ENCODE measurements around the gene CHID1.

Gene CHID1

DNA sequence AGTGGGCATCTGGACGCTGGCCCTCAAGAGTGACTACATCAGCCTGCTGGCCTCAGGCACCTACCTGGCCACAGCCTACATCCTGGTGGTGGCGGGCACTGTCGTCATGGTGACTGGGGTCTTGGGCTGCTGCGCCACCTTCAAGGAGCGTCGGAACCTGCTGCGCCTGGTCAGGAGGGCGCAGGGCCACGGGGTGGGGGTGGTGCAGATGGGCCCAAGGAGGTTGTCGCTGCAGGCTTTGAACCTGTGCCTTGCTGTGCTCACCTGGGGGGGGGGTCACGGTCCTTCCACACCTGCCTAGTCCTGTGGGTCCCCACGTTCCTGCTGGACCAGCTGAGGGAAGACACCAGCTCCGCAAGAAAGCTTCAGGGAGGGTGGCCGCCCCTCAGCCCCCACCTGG lies 74.3 kb downstream of the CHID1 start:
- DNase-seq (ENCODE audit: low read depth): no peak

DNA sequence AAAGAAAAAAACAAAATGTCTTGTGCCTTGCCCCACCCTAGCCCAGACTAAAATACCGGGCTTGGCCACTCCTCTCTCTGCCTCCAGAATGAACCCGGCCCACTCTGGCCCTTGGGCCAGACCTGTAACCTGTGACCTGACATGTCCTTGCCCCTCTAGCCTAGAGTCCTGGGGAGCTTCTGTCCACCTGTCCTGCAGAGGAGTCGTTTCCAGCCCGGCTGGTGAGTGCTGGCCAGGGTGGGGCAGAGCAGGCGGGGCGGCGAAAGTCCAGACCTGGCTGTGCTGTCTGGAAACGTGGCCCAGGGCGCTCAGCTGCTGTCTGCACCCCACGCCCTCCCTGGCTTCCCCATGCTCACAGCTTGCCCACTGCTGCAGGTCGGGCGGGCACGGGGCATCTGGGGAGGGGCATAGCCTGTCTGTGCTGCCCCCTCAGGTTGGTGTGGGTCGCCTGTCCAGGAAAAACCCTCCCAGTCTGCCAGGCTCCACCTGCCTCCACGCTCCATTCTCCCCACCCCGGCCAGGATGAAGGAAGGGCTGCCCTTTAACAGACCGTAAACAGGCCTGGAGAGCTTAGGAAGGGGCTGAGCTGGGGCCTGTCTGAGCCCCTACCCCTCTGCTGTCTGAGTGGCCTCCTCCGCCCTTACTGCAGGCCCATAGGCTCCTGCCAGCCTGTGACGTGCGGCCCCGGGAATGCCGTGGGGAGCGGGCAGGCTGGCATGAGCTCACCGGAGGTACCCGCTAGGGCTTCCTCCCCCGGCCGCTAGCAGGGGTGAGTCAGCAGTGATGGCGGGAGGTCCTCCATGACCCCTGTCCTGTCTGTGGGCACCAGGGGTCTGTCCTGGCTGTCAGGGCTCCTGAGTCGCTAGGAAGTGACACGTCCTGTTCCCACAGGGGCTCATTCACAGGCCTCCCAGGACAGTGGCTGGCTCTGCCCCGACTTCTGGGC lies 76.0 kb downstream of the CHID1 start:
- peak; percentile 45 for DNase-seq (ENCODE audit: low read depth)

DNA sequence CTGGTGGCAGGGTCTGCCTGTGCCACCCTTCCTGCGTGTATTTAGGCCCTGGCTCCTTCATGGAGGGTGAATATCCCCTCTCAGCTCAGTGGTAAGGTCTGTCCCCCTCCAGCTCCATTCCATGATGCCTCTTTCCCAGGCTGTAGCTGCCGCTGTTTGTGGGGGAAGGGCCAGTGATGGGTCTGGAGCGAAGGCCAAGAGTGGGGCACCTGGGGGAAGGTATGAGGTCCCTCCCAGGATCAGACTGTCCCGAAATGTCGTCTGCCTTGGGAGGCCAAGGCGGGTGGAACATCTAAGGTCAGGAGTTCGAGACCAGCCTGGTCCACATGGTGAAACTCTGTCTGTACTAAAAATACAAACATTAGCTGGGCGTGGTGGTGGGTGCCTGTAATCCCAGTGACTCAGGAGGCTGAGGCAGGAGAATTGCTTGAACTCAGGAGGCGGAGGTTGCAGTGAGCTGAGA lies 76.7 kb downstream of the CHID1 start:
- DNase-seq (ENCODE audit: low read depth): no peak

DNA sequence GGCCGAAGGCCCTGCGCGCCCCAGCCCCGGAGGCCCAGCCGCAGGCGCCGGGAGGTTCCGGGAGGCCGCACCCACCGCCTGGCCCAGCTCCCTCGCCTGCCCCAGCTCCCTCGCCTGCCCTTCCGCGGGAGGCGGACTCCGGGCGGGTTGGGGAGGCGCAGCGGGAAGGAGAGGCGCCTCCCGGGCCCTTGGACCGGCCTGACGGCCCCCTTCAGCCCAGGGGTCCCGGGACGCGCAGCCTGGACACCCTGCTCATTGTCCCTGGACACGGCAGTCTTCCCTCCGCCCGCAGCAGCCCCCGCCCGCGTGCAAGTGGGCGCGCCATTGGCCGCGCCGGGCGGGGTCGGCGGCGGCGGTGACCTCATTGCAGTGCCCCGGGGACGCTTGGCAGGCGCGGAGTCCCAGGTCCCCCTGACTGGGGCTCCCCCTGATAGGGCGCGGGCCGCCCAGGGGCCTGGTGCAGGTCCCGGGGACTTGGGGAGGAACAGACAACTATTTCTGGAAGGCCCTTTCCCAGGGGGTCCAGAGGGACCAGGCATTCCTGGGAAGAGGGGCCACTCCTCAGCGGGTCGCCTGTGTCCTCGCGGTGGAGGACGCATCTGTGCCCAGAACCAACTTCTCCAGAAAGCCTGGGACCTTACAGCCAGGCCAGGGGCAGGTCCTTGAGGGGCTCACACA lies 77.4 kb downstream of the CHID1 start:
- DNase-seq (ENCODE audit: low read depth): no peak

DNA sequence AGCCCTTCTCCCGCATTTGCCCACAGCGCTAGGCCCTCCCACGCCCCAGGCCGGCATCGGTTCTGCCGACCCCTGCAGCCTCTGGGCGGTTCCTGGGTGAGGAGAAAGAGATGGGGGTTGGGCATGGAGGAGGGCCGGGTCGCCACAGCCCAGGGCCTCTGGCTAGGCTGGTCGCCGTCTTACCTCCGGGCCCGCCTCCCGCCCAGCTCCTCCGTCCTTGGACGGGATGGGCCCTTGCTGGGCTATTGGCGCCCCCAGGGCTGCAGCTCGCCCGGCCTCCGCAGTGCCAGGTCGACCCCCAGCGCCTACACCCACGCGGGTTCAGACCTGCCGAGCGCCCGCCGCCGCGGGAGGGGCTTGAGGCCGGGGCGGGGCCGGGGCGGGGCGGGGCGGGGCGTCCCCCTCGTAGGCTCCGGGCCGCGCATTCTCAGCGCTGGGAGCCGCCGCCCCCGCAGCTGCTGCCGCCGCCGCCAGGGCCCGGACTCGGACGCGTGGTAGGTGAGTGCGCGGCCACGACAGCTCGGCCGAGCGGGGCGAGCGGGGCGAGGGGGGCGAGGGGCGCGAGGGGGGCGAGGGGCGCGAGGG lies 78.0 kb downstream of the CHID1 start, which contains the start of gene CD151:
Gene CD151, plus strand, starts transcription at position 424 of the 585 bp plus-strand sequence. CDS start 3,118 bp downstream, outside the sequence.
- DNase-seq (ENCODE audit: low read depth): no peak

DNA sequence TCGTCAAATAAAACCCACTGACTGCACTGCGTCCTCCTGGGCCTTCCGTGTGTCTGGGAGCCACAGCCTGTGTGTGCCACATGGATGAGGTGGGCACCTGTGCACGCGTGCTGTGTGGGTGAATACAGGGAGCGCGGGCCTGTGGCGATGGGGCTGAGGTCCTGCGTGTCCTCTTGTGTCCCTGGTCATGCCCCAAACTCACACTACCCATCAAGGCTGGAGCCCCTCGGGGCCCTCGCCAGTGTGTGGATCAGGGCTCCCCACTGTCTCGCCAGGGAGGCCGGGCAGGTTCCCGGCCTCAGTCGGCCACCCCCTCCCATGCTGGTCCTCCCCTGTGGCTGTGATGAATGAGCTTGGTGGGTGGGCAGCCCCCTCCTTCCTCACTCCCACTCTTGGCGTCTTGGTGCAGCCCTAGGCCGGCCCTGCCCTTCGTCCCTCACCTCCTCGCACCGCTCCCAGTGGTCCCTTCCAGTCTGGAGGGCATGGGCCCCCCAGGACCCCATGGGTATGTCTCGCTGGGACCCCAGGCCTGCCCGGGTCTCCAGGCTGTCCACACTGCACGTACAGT lies 78.6 kb downstream of the CHID1 start:
- no peak for DNase-seq (ENCODE audit: low read depth)

DNA sequence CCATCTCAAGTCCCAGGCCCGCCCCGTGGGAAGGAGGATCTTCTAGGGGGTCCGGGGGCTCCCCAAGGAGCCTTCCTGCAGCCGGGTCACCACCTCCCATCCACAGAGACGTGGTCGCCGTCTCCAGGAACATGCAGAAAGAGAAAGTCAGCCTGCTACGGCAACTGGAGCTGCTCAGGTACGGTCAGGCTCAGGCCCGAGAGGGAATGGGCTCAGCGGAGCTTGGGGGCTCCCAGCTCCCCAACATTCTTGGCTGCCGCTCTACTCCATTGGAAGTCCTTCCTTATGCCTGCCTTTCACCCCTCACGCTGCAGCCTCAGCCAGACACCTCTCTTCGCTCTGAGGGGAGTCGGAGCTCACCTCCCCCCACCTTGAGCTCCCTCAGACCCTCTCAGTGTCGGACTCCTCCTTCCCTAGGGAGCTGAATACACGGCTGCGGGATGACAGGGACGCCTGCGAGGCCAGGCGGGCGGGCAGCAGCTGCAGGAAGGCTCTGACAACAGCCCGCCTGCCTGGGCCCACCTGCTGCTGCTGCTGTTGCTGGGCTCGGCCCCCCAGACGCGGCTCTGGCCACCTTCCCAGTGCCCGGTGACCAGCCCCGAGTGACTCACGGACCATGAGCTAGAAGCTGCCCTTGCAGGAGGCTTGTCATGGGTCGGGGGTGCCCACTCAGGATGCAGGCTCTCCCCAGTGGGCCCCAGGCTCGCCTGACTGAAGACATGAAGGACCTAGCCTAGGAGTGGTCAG lies 79.3 kb downstream of the CHID1 start:
- no peak for DNase-seq (ENCODE audit: low read depth)

DNA sequence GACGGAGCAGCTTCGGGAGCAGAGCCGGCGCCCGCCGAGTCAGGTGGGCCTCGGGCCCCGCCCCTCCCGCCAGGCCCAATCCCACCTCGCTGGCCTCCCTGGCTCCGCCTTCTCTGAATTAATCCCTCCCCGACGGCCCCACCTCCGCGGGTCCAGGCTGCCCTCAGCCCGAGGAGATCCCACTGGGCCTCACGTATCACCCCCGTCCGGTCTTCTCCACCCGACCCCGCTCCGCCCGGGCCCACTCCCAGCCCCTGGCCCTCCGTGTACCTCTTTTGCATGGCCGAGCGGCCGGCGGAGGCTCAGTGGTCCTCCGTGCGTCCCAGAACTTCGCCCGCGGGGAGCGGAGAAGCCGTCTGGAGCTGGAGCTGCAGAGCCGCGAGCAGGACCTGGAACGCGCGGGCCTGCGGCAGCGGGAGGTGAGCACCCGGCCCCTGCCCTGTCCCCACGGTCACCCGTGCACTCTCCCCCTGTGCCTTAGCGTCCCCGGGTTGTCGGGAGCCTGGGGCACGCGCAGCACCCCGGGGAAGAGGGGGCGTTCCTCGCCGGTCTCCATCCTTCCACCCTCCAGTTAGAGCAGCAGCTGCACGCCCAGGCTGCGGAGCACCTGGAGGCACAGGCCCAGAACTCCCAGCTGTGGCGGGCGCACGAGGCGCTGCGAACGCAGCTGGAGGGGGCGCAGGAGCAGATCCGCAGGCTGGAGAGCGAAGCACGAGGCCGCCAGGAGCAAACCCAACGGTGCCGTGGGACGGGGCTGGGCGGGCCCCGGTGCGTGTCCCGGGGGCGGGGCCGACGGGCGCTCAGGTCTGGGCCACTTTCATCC lies 80.1 kb downstream of the CHID1 start:
- DNase-seq (ENCODE audit: low read depth): no peak

DNA sequence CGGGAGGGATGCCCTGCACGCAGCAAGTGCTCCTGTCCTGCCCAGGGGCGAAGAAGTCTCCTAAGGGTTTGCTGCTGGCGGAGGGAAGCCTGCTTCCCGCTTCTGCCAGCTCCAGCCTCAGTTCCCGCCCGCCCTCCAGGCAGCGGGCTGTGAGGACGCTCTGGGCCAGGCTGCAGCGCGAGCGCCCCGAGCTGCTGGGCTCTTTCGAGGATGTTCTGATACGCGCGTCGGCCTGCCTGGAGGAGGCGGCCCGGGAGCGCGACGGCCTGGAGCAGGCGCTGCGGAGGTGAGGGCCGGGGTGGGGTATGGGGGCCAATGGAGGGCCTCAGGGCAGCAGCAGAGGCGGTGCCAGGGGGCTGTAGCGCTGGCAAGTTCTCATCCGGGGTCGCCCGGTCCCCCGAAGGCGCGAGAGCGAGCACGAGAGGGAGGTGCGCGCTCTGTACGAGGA lies 80.7 kb downstream of the CHID1 start:
- no peak for DNase-seq (ENCODE audit: low read depth)

DNA sequence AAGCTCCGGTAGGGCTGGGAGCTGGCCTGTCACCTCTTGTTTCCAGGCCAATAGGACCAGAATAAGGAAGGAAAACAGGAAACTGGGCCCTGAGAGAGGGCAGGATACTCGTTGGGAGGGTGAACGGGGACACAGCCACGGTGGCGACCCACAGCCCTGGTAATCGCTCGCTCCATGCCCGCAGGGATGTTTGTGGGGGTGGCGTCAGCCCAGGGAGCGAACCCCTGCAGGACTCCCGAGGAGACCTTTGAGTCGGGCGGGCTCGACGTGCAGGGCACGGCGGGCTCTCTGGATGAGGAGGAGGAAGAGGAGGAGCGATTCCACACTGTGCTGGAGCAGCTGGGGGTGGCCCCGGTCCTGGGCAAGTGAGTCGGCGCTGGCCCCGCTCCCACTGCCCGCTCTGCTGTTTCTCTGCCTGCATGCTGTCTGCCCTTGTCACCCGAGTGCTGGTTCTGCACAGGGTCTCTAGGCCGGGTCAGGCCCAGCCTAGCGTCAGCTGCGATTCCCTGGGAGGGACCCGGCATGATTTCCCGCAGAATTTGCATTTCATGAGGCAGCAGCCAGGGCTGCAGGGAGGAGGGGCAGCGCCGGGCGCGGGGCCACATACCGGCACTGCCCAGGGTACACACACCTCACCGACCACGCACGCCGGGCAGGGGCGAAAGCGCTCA lies 81.3 kb downstream of the CHID1 start:
- DNase-seq (ENCODE audit: low read depth): no peak

DNA sequence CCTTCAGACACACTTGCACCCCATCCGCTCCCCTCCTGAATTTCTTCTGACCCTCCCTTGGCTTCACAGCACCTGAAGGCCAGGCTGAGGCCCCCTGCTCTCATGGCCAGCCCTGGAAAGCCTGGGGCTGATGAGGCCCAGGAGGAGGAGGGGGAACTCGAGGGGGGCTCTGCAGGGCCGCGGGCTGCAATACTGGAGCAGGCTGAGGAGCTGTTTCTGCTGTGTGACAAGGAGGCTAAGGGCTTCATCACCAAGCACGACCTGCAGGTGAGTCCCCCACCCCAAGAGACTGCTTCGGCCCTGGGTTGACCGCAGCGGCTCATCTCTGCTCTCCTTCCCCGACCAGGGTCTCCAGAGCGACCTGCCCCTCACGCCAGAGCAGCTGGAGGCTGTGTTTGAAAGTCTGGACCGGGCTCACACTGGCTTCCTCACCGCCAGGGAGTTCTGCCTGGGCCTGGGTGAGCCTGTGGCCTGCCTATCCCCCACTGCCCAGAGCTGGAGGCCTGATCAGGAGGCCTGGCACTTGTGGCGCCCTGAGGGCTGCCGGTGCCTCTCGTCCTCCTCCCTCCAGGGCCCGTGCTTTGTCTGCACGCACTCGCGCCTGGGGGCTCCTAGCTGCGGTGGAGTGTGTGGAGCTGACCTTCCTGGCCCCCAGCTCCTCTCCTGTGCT lies 82.0 kb downstream of the CHID1 start:
- no peak for DNase-seq (ENCODE audit: low read depth)

DNA sequence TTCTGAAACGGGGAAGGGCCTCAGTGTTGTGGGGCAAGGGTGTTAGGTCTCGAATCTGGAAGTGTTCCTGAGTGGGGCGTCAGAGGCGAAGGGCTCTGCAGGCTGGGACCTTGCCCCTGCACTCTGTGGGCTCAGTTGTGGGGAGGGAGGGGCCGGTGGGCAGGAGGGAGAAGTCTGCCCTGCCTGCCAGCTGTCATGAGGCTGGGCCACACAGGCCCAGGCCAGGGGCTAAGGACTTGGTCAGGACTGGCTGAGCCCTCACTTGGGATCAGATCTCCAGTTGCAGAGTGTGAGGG lies 82.8 kb downstream of the CHID1 start, which contains the start of gene CRACR2B:
Gene CRACR2B, plus strand, starts transcription at position 23 of the 296 bp plus-strand sequence. CDS start 689 bp downstream, outside the sequence.
- no peak for DNase-seq (ENCODE audit: low read depth)

DNA sequence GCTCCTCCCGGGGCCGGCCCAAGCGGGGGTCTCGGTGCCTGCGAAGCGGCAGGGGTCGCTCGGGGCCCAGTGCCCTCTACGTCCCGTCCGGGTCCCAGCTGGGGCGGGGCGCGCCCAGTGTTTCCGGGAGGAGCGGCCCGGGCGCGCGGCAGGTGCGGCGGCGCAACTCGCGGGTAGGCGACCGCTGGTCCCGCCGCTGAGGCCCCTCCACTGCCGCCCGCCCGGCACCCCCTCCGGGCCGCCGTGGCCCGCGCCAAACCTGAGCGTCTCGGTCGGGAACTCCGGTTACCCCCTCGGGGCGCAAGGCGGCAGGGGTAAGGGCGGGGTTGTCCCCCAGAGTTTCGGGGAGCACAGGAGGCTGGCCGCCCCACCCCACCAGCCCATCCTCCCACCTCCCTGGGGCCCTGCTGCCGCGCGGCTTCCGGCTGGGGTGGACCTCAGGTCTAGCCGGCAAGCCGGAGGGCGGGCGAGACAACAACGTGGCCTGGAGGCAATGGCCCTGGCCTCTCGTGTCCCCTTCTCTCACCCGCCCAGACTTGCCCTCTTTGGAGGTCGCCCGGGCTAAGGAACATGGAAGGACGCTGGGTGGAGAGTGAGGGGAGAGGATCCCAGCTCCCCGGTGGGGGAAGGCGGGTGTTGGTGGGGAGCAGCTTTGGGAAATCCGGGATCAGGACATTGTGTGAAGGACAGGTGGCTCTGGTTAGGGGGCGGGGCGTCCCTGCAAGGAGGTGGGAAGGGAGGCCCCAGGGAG lies 83.3 kb downstream of the CHID1 start:
- no peak for DNase-seq (ENCODE audit: low read depth)

DNA sequence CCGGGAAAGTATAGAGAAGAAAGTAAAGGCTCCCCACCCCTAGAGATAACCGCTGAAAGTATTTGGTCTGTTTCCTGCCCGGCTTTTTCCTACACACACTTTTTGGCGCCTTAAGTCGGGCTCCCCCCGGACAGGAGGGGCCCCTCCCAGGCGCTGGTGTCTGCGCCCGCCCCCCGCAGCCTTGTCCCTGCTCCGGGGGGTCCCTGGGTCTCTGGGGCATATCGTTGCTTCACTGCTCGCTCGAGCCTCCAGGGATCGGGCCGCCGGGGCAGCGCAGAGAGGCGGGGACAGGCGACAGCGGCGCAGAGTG lies 83.8 kb downstream of the CHID1 start:
- DNase-seq (ENCODE audit: low read depth): no peak

DNA sequence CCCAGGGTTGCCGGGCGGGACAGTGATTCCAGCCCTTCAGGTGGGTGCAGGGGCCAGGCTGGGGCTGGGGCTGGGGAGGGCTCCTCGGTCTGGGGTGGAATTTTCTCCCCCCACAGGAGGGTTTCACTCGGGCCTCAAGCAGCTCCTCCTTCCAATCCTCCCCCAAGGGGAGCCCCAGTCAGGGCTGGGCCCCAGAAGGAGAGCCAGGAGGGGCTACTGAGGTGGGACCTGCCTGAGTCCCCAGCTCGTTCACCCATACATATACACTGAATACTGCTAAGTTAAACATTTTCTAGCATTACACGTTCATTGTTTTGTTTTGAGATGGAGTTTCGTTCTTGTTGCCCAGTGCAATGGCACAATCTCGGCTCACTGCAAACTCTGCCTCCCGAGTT lies 84.4 kb downstream of the CHID1 start:
- DNase-seq (ENCODE audit: low read depth): no peak

DNA sequence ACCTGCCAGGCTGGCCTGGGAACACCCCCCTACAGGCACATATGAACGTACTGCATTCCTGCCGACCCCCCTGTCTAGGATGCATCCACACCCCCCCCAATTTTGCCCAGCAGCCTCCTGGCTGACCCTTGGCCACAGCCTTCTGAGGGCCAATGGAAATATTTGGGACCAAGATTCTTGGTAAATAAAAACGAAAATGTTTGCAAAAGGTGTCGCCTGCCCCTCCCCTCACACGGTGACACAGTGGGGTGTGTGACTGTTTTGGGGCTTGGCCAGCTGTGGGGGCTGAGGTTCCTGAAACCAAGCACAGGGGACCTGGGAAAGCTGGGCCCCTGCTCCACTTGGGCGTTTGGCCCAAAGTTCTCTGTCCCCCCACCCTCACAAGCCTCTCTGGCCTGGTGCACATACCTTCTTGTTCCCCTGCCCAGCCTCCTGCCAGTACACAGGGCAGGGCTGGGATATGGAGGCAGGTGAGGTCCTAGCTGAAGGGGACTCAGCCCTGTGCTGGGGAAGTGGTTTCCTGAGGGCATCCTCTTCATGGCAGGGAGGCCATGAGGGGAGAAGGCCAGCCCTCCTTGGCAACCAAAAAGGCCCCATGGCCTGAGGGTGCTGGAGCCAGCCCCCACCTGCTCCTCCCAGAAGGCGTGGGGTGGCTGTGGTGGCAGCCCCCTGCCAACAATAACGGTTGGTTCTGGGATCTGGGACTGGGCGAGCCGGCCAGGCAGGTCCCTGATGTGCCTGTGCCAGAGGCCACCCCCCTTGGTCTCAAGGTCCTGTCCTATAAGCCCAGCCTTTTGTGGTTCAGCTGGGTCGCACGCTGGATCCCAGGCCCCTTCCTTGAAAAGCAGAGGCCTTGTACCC lies 85.0 kb downstream of the CHID1 start:
- no peak for DNase-seq (ENCODE audit: low read depth)

DNA sequence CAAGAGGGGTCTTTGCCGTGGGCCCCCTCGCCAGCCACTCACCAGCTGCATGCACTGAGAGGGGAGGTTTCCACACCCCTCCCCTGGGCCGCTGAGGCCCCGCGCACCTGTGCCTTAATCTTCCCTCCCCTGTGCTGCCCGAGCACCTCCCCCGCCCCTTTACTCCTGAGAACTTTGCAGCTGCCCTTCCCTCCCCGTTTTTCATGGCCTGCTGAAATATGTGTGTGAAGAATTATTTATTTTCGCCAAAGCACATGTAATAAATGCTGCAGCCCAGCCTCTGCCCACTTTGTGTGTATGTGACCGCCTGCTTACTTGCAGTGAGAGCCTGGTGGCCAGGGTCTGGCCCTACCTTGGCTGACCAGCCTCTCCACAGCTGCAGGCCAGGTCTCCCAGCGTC lies 85.7 kb downstream of the CHID1 start:
- no peak for DNase-seq (ENCODE audit: low read depth)

DNA sequence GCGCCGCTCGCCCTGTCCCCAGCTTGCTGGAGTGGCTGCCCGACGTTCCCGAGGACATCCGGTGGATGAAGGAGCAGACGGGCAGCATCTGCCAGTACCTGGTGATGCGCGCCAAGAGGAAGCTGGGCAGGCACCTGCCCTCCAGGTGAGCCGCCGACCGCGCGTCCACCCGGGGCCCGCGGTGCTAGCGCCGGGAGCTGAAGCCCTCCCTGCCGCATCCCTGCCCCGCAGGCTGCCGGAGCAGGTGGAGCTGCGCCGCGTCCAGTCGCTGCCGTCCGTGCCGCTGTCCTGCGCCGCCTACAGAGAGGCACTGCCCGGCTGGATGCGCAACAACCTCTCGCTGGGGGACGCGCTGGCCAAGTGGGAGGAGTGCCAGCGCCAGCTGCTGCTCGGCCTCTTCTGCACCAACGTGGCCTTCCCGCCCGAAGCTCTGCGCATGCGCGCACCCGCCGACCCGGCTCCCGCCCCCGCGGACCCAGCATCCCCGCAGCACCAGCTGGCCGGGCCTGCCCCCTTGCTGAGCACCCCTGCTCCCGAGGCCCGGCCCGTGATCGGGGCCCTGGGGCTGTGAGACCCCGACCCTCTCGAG lies 86.2 kb downstream of the CHID1 start:
- DNase-seq (ENCODE audit: low read depth): no peak
